ENCODE results near the gene SMCO2. TPM values are rescaled to one million over a fixed set of nuclear protein-coding genes. Genes with fewer than 3 reads are reported as not detected.

The SMCO2 gene
- total and polyA plus RNA-seq, 4 donors: 0.40 to 2.2 (median 1.2) TPM

DNA sequence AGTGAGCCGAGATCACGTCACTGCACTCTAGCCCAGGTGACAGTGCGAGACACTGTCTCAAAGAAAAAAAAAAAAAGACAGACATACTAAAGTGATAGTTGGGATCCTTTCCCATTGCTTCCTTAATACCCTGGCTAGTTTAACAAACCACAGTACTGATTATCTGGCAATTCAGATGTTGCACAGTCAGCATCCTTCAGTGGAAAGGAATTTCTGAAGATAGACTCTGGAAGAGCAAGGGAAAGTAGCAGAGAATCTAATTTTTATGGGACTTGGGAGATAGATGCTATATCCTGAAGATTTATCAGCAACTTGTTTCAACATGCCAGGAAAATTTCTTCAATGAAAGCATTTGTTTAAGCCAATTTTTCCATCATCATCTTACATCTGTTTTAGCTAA is 71.0 kb downstream of the SMCO2 start:
- Histone ChIP-seq H3K4me3 (ENCODE audit: low read depth, low read length) (no peak overlapping the region), H3K9me3 (ENCODE audit: control insufficient read depth, insufficient read depth, low read length) (no peaks in the 10 kb centered on the region), H3K4me1 (ENCODE audit: control insufficient read depth, insufficient read depth, low read length) (peaks cover 4% of the 10 kb centered on the region), H3K27me3 (ENCODE audit: control insufficient read depth, insufficient read depth, low read length) (no peaks in the 10 kb centered on the region), H3K36me3 (ENCODE audit: control insufficient read depth, insufficient read depth, low read length) (no peaks in the 10 kb centered on the region), H3K27ac (ENCODE audit: low read depth, low read length) (no peak overlapping the region)
- WGBS (ENCODE audit: insufficient coverage): 93% methylated on average over 3 of the region's 3 CpGs
- DNase-seq (ENCODE audit: low read depth in 4 of 6, low spot score in 6 of 6): no peak

DNA sequence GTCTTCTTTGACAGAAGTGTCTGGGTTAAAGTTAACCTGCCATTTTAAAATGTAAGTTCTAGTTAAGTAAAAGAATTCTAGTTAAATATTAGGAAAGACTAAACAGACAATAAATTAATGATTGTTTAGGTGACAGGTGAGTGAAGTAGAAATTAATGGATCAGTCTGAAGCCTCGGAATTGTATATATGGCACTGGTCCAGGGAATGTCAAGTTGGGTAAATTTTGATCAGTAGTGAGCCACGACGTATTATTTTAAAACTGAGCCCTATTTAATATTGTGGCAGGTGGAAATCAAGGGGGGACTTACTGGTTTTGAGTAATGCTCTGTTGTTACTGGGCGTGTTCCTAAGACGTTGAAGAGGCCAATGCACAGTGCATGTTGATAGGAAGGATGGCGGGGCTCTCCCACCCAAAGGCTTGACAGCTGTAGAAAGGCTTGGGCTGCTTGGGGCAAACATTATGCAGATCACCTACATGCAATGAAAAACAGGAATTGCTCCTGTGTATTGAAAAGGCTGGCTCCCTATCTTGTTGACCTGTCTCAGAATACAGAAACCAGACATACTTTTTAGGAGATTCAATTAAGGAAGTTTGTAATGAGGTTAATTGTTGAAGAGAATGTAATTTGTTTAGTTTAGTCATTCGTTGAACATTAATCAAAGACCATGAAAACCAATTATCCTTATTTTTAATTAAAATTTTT is 71.6 kb downstream of the SMCO2 start:
- H3K27ac ChIP-seq (ENCODE audit: low read depth, low read length): no peak overlapping the region
- no peaks in the 10 kb centered on the region for H3K27me3 ChIP-seq (ENCODE audit: control insufficient read depth, insufficient read depth, low read length)
- no peaks in the 10 kb centered on the region for H3K36me3 ChIP-seq (ENCODE audit: control insufficient read depth, insufficient read depth, low read length)
- no peak for DNase-seq (ENCODE audit: low read depth in 4 of 6, low spot score in 6 of 6)
- 87% methylated on average over 5 of the region's 7 CpGs for WGBS (ENCODE audit: insufficient coverage)
- peaks cover 7% of the 10 kb centered on the region for H3K4me1 ChIP-seq (ENCODE audit: control insufficient read depth, insufficient read depth, low read length)
- H3K4me3 ChIP-seq (ENCODE audit: low read depth, low read length): no peak overlapping the region
- H3K9me3 ChIP-seq (ENCODE audit: control insufficient read depth, insufficient read depth, low read length): no peaks in the 10 kb centered on the region

GRCh38 chr12:27521066-27521465 is 74.5 kb downstream of the SMCO2 start:
- Histone ChIP-seq H3K4me3 (ENCODE audit: low read depth, low read length) (no peak overlapping the region), H3K27me3 (ENCODE audit: control insufficient read depth, insufficient read depth, low read length) (no peaks in the 10 kb centered on the region), H3K9me3 (ENCODE audit: control insufficient read depth, insufficient read depth, low read length) (no peaks in the 10 kb centered on the region), H3K27ac (ENCODE audit: low read depth, low read length) (no peak overlapping the region), H3K36me3 (ENCODE audit: control insufficient read depth, insufficient read depth, low read length) (no peaks in the 10 kb centered on the region), H3K4me1 (ENCODE audit: control insufficient read depth, insufficient read depth, low read length) (peaks cover 7% of the 10 kb centered on the region)
- WGBS (ENCODE audit: insufficient coverage): 46% methylated on average over 2 of the region's 4 CpGs
- DNase-seq (ENCODE audit: low read depth in 4 of 6, low spot score in 6 of 6): peak in 1 of 6 donors; percentile 45

GRCh38 chr12:27521981-27522380 is 75.4 kb downstream of the SMCO2 start:
- Histone ChIP-seq H3K4me1 (ENCODE audit: control insufficient read depth, insufficient read depth, low read length) (peaks cover 7% of the 10 kb centered on the region), H3K4me3 (ENCODE audit: low read depth, low read length) (no peak overlapping the region), H3K36me3 (ENCODE audit: control insufficient read depth, insufficient read depth, low read length) (no peaks in the 10 kb centered on the region), H3K9me3 (ENCODE audit: control insufficient read depth, insufficient read depth, low read length) (no peaks in the 10 kb centered on the region), H3K27ac (ENCODE audit: low read depth, low read length) (no peak overlapping the region), H3K27me3 (ENCODE audit: control insufficient read depth, insufficient read depth, low read length) (no peaks in the 10 kb centered on the region)
- DNase-seq (ENCODE audit: low read depth in 4 of 6, low spot score in 6 of 6): no peak
- WGBS (ENCODE audit: insufficient coverage): 96% methylated on average over 4 of the region's 4 CpGs

DNA sequence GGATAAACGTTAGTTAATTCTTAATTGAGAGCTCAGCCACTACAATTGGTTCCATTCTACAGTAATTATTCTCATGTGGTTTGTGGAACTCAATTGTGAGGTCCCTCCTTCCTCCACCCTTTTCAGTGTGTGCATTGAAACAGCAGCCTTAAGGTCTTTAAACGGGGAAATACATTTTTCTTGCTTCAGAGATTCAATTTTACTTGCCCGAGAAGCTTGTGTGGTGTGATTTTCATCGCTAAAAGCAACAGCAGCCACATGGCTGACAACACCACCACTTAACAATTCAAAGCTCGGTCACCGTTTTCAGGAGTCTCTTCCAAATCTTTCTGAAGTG is 76.7 kb downstream of the SMCO2 start:
- peak in 1 of 6 donors; percentile 88 for DNase-seq (ENCODE audit: low read depth in 4 of 6, low spot score in 6 of 6)
- Histone ChIP-seq H3K27ac (ENCODE audit: low read depth, low read length) (peak overlapping the region; percentile 97), H3K4me1 (ENCODE audit: control insufficient read depth, insufficient read depth, low read length) (peaks cover 9% of the 10 kb centered on the region), H3K4me3 (ENCODE audit: low read depth, low read length) (peak overlapping the region; percentile 88), H3K9me3 (ENCODE audit: control insufficient read depth, insufficient read depth, low read length) (no peaks in the 10 kb centered on the region), H3K36me3 (ENCODE audit: control insufficient read depth, insufficient read depth, low read length) (no peaks in the 10 kb centered on the region), H3K27me3 (ENCODE audit: control insufficient read depth, insufficient read depth, low read length) (no peaks in the 10 kb centered on the region)
- WGBS (ENCODE audit: insufficient coverage): no CpG with 5 or more reads among the region's 6 CpGs

DNA sequence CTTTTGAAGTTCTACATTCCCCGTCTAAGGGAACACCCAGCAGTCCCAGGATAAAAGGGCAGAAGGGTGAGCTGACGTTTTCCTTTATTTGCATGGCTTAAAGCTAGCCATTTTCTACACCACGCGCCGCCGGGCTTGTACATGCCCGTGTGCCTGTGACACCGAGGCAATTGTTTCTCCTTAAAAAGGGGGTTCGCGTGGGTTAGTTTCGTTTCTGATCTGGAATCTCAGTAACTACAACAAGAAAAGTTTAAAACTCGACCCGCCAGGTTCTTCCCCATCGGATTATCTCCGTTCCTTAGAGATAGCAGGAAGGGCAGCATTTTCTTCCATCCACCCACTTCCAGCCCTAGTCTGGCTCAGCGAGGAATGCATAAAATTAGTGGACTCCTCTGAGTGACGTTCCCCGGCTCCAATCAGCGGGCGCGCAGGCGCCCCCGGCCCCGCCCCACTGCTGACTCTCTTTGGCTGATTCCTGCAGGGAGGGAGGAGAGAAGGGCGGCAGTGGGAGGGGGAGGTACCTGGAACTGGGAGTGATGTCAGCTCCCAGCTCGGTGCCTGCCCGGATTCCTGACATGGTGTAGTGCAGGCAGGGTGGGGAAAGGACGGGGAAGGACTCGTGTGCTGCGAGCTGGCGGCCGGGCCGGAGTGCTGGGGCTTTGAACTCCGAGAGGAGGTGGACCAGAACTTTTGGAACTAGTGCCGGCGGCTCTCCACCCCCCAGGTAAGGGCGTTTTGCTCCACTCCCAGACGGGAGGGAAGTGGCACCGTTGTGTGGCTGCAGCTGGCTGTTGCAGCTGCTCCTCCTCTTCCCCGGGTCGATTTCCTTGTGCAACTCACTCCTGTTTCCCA is 77.3 kb downstream of the SMCO2 start, which contains the start of gene PPFIBP1:
Gene PPFIBP1 (plus strand): TSS at position 565 of the 852 bp plus-strand sequence. CDS start 109,191 bp downstream, outside the sequence.
- WGBS (ENCODE audit: insufficient coverage): under 1% methylated on average over 37 of the region's 41 CpGs

GRCh38 chr12:27524494-27524835 is 77.9 kb downstream of the SMCO2 start:
- H3K9me3 ChIP-seq (ENCODE audit: control insufficient read depth, insufficient read depth, low read length): no peaks in the 10 kb centered on the region
- H3K4me1 ChIP-seq (ENCODE audit: control insufficient read depth, insufficient read depth, low read length): peaks cover 9% of the 10 kb centered on the region
- no peaks in the 10 kb centered on the region for H3K27me3 ChIP-seq (ENCODE audit: control insufficient read depth, insufficient read depth, low read length)
- peak overlapping the region; percentile 88 for H3K4me3 ChIP-seq (ENCODE audit: low read depth, low read length)
- H3K27ac ChIP-seq (ENCODE audit: low read depth, low read length): peak overlapping the region; percentile 97
- H3K36me3 ChIP-seq (ENCODE audit: control insufficient read depth, insufficient read depth, low read length): no peaks in the 10 kb centered on the region
- DNase-seq (ENCODE audit: low read depth in 4 of 6, low spot score in 6 of 6): no peak
- no CpG with 5 or more reads among the region's 8 CpGs for WGBS (ENCODE audit: insufficient coverage)

More for the DNA sequence above, 77.3 kb downstream of the SMCO2 start, which contains the start of gene PPFIBP1:
- peak within 1 kb of the TSS; percentile 97 for H3K27ac ChIP-seq (ENCODE audit: low read depth, low read length)
- H3K27me3 ChIP-seq (ENCODE audit: control insufficient read depth, insufficient read depth, low read length): no peaks in the 10 kb centered on the region
- H3K9me3 ChIP-seq (ENCODE audit: control insufficient read depth, insufficient read depth, low read length): no peaks in the 10 kb centered on the region
- H3K4me1 ChIP-seq (ENCODE audit: control insufficient read depth, insufficient read depth, low read length): peaks cover 9% of the 10 kb centered on the region
- peak within 1 kb of the TSS; percentile 88 for H3K4me3 ChIP-seq (ENCODE audit: low read depth, low read length)
- DNase-seq (ENCODE audit: low read depth in 4 of 6, low spot score in 6 of 6): peak; percentile 90 to 99 (median 97)
- H3K36me3 ChIP-seq (ENCODE audit: control insufficient read depth, insufficient read depth, low read length): no peaks in the 10 kb centered on the region

DNA sequence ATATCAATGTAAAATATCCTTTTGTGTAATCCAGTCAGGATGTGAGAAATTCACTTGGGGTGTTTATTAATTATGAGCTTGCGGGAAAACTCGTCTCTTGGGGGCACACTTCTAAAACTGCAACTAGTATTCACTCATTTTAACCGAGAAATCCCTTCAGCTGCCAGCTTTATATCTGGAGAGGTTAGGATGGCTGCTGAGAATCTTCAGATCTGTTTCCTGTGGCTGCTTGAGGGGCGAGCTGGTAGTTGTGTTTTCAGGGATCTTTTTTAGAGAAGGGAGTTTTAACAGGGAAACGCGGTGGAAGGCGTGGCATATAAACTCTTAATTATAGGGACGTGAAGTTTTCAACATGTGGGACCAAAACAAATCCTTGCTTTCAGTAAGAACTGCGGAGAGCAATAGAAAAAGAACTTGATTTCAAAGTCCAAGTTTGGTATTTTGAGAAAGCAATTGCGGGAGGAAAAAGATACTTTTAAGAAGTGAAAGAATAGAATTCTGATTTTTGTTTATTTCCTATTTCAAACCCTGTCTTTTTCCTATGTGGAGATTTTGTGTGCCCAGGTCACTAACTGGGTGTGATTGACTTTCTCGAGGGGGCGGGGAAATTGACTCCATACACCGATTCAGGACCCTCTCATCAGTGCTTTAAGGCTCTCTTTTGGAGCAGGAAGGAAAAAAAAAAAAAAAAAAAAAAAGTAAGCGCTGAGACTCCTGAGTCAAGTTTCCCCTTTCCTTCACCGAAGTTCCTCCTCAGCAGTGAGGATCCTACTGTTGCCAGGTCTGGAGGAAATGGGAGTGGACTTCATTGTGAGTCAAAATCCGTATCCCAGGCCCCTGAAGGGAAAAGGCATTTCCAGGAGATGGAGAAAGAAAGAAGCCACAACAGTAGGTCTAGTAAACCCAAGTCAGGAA is 78.6 kb downstream of the SMCO2 start:
- no peaks in the 10 kb centered on the region for H3K9me3 ChIP-seq (ENCODE audit: control insufficient read depth, insufficient read depth, low read length)
- H3K27me3 ChIP-seq (ENCODE audit: control insufficient read depth, insufficient read depth, low read length): no peaks in the 10 kb centered on the region
- WGBS (ENCODE audit: insufficient coverage): 0% methylated on average over 5 of the region's 16 CpGs
- no peaks in the 10 kb centered on the region for H3K36me3 ChIP-seq (ENCODE audit: control insufficient read depth, insufficient read depth, low read length)
- peak overlapping the region; percentile 88 for H3K4me3 ChIP-seq (ENCODE audit: low read depth, low read length)
- peak in 3 of 6 donors; percentile 33 to 67 (median 64) for DNase-seq (ENCODE audit: low read depth in 4 of 6, low spot score in 6 of 6)
- H3K4me1 ChIP-seq (ENCODE audit: control insufficient read depth, insufficient read depth, low read length): peaks cover 9% of the 10 kb centered on the region
- peak overlapping the region; percentile 97 for H3K27ac ChIP-seq (ENCODE audit: low read depth, low read length)

GRCh38 chr12:27527512-27527911 is 81.0 kb downstream of the SMCO2 start:
- no peak for DNase-seq (ENCODE audit: low read depth in 4 of 6, low spot score in 6 of 6)
- H3K36me3 ChIP-seq (ENCODE audit: control insufficient read depth, insufficient read depth, low read length): no peaks in the 10 kb centered on the region
- H3K4me3 ChIP-seq (ENCODE audit: low read depth, low read length): no peak overlapping the region
- H3K27ac ChIP-seq (ENCODE audit: low read depth, low read length): no peak overlapping the region
- H3K27me3 ChIP-seq (ENCODE audit: control insufficient read depth, insufficient read depth, low read length): no peaks in the 10 kb centered on the region
- no peaks in the 10 kb centered on the region for H3K9me3 ChIP-seq (ENCODE audit: control insufficient read depth, insufficient read depth, low read length)
- 77% methylated on average over 2 of the region's 9 CpGs for WGBS (ENCODE audit: insufficient coverage)
- H3K4me1 ChIP-seq (ENCODE audit: control insufficient read depth, insufficient read depth, low read length): peaks cover 6% of the 10 kb centered on the region

Data from spinal cord (tissue), 10 donors.